HepG2 (cell line): Measurements from ENCODE around the gene TMEM145. TPM values are rescaled to one million over a fixed set of nuclear protein-coding genes. Genes with fewer than 3 reads are reported as not detected.

ENCODE experiments used
- ATAC-seq: fragments of 200-7000 bp; cut with Tn5 transposase; 3 replicates; pipeline ENCODE4 v1.9.1; 2020; ENCODE audit warnings: mild to moderate bottlenecking, moderate library complexity
- BruUV-seq: library from RNA; stranded (reverse); fragments of 400-500 nt; replicated peaks from 2 replicates; lab custom pipeline; 2021; lab: Mats Ljungman, UMichigan
- CTCF ChIA-PET: fragments of 300-600 bp; formaldehyde crosslinking; extraction: SDS; loops from one replicate; lab custom pipeline; 2021; ENCODE audit warnings: low total read pairs, inconsistent platforms, low intra/inter-chr PET ratio; lab: Yijun Ruan, JAX
- POLR2A ChIA-PET: fragments of 350-600 bp; sonication (Branson Sonifier 250); formaldehyde crosslinking; loops from one replicate; lab custom pipeline; 2020; ENCODE audit warnings: antibody characterized with exemption, inconsistent platforms; lab: Yijun Ruan, JAX
- DNase-seq: peaks from one replicate; pipeline ENCODE4 v3.0.0-alpha.2; 2015; ENCODE audit warnings: low spot score
- FAIRE-seq: peaks from 3 replicates; lab custom pipeline; 2011; peaks lifted over from hg19 to GRCh38; lab: Jason Lieb, UNC
- H2AFZ ChIP-seq: one replicate; pipeline ENCODE4 v1.6.1; 2011; ENCODE audit warnings: low read length, inconsistent platforms
- H3K27ac ChIP-seq: fragments of 300-600 bp; 3 replicates; pipeline ENCODE4 v1.8.0; 2011; ENCODE audit warnings: mixed run types, mild to moderate bottlenecking, mixed read lengths, low read length, inconsistent platforms; ENCODE audit not compliant: insufficient read depth; ENCODE audit errors: extremely low read length
- H3K27me3 ChIP-seq, 2 experiments: fragments of 200-600 bp in 1 of 2; 2 replicates in 1 of 2; 3 replicates in 1 of 2; pipeline versions ENCODE4 v1.6.0 to v1.8.0; 2011; ENCODE audit warnings: low read length in 2 of 2, mild to moderate bottlenecking in 2 of 2, moderate library complexity in 2 of 2, inconsistent platforms in 1 of 2; ENCODE audit not compliant: insufficient read depth in 2 of 2, control insufficient read depth in 1 of 2
- H3K36me3 ChIP-seq, 2 experiments: fragments of 200-600 bp in 1 of 2; replicated peaks in 1 of 2; 2 replicates in 1 of 2; 3 replicates in 1 of 2; pipeline versions ENCODE4 v1.5.1 to v1.8.0; 2011; ENCODE audit warnings: low read length in 2 of 2, inconsistent platforms in 1 of 2; ENCODE audit not compliant: insufficient read depth in 2 of 2, control insufficient read depth in 1 of 2
- H3K4me1 ChIP-seq: 2 replicates; pipeline ENCODE4 v1.5.1; 2012; ENCODE audit warnings: low read length, inconsistent platforms; ENCODE audit not compliant: insufficient read depth
- H3K4me2 ChIP-seq: 2 replicates; pipeline ENCODE4 v1.6.0; 2011; ENCODE audit warnings: low read depth, low read length, inconsistent platforms
- H3K4me3 ChIP-seq, 3 experiments: fragments of 200-600 bp in 1 of 3; sonication (generic), shearing (Covaris generic) in 1 of 3; replicated peaks in 1 of 3; 2 replicates each; pipeline ENCODE4 v1.5.1; 2011 to 2016; ENCODE audit warnings: low read length in 3 of 3, inconsistent platforms in 2 of 3, low read depth in 2 of 3, mild to moderate bottlenecking in 2 of 3, control low read depth in 1 of 3, mixed read lengths in 1 of 3; ENCODE audit not compliant: insufficient read depth in 1 of 3
- H3K79me2 ChIP-seq: one replicate; pipeline ENCODE4 v1.6.1; 2011; ENCODE audit warnings: low read length, inconsistent platforms; ENCODE audit not compliant: insufficient read depth
- H3K9ac ChIP-seq: 2 replicates; pipeline ENCODE4 v1.6.0; 2011; ENCODE audit warnings: mild to moderate bottlenecking, low read depth, low read length, inconsistent platforms; ENCODE audit not compliant: insufficient read depth
- H3K9me3 ChIP-seq: 2 replicates; pipeline ENCODE4 v1.5.1; 2012; ENCODE audit warnings: mild to moderate bottlenecking, low read length
- H4K20me1 ChIP-seq: 2 replicates; pipeline ENCODE4 v1.6.0; 2011; ENCODE audit warnings: inconsistent platforms, mild to moderate bottlenecking, low read length, moderate library complexity; ENCODE audit not compliant: insufficient read depth
- AKAP8 ChIP-seq: sonication (generic); formaldehyde crosslinking; IDR thresholded peaks from 2 replicates; pipeline ENCODE4 v1.5.1; 2020; ENCODE audit warnings: mild to moderate bottlenecking, missing genetic modification reagents
- ARHGAP35 ChIP-seq: sonication (generic); formaldehyde crosslinking; IDR thresholded peaks from 2 replicates; pipeline ENCODE4 v1.9.0; 2022; ENCODE audit warnings: mild to moderate bottlenecking, inconsistent platforms, moderate library complexity, missing genetic modification reagents, borderline replicate concordance
- BRCA1 ChIP-seq: sonication (generic); formaldehyde crosslinking; IDR thresholded peaks from 2 replicates; pipeline ENCODE4 v1.4.0; 2020; ENCODE audit warnings: missing genetic modification reagents
- CBX2 ChIP-seq, 2 experiments: fragments of 200-600 bp in 1 of 2; sonication (generic); formaldehyde crosslinking in 1 of 2; IDR thresholded peaks; 2 replicates each; pipeline versions ENCODE4 v1.7.0 to v1.8.1; 2018 to 2022; ENCODE audit warnings: low read depth in 2 of 2, low read length in 1 of 2, mild to moderate bottlenecking in 1 of 2, missing genetic modification reagents in 1 of 2
- FOSL1 ChIP-seq: sonication (generic); formaldehyde crosslinking; IDR thresholded peaks from 2 replicates; pipeline ENCODE4 v1.9.0; 2021; ENCODE audit warnings: missing genetic modification reagents, borderline replicate concordance
- FOXO1 ChIP-seq: sonication (generic); formaldehyde crosslinking; IDR thresholded peaks from 2 replicates; pipeline ENCODE4 v1.4.0; 2020; ENCODE audit warnings: missing genetic modification reagents
- HNRNPH1 ChIP-seq: fragments of 200-400 bp; formaldehyde crosslinking; optimal IDR thresholded peaks from 2 replicates; pipeline ENCODE3; 2017; ENCODE audit warnings: mild to moderate bottlenecking, low read depth, low read length
- MAZ ChIP-seq, 2 experiments: sonication (generic) in 1 of 2; formaldehyde crosslinking in 1 of 2; IDR thresholded peaks; 2 replicates each; pipeline versions ENCODE4 v1.5.0 to v1.6.1; 2012 to 2020; ENCODE audit warnings: low read depth in 2 of 2, mild to moderate bottlenecking in 2 of 2, borderline replicate concordance in 1 of 2, improper control_type of control experiment in 1 of 2, low read length in 1 of 2, missing genetic modification reagents in 1 of 2, moderate library complexity in 1 of 2
- ZNF143 ChIP-seq: sonication (generic); formaldehyde crosslinking; IDR thresholded peaks from 2 replicates; pipeline ENCODE4 v1.4.0; 2020; ENCODE audit warnings: missing genetic modification reagents
- ZNF329 ChIP-seq: sonication (generic); formaldehyde crosslinking; IDR thresholded peaks from 2 replicates; pipeline ENCODE4 v1.9.0; 2021; ENCODE audit warnings: low read depth, mild to moderate bottlenecking, missing genetic modification reagents
- ZNF816 ChIP-seq: sonication (generic); formaldehyde crosslinking; IDR thresholded peaks from 2 replicates; pipeline ENCODE4 v1.8.0; 2022; ENCODE audit warnings: missing genetic modification reagents, mild to moderate bottlenecking, borderline replicate concordance
- WGBS: methylation state at CpG from one replicate; pipeline ENCODE4 v1.1.6; 2017; ENCODE audit warnings: low lambda C conversion rate; 5-methylcytosine and 5-hydroxymethylcytosine counted together
- in situ Hi-C: cut with HindIII; loops from 2 replicates; pipeline ENCODE4 v1.10.0; 2017; ENCODE audit warnings: low pct_unique_long_range_greater_than_20kb; ENCODE audit not compliant: extremely low pct_ligation_motif_present
- intact Hi-C: fragments of 100-400 bp; cut with micrococcal nuclease; formaldehyde crosslinking; loops from one replicate; pipeline ENCODE4 v1.10.0; 2022; ENCODE audit not compliant: unreplicated experiment
- polyA plus RNA-seq, 8 experiments: library from polyadenylated mRNA; depleted of rRNA in 3 of 8; stranded (reverse) in 7 of 8; unstranded in 1 of 8; fragments of >200 nt; fragmentation: Illumina TruSeq in 4 of 8; extraction: Trizol in 4 of 8; gene quantifications; 2 replicates each; pipeline versions ENCODE4 v1.2.1 to v1.2.3, GENCODE V29; 2011 to 2016; ENCODE audit warnings: low read depth in 4 of 8, missing spikeins in 1 of 8, mixed read lengths in 1 of 8; ENCODE audit not compliant: insufficient read depth in 1 of 8
- total RNA-seq, 5 experiments: library from RNA; depleted of rRNA; stranded (reverse); fragments of >200 nt; fragmentation: Illumina TruSeq; extraction: Trizol; gene quantifications; 2 replicates each; pipeline ENCODE4 v1.2.3, GENCODE V29; 2016; ENCODE audit warnings: low read depth in 1 of 5
- TF ChIP-seq, protein P1 (sequence below): sonication (generic); formaldehyde crosslinking; conservative IDR thresholded peaks from 2 replicates; pipeline ENCODE4 v1.4.0; 2020; ENCODE audit warnings: missing genetic modification reagents

Gene TMEM145
- total and polyA plus RNA-seq, 2 of the 13 experiments (the other 11 are each of a cell fraction or from before 2014, with no cell fraction given): 0.07 to 5.1 TPM

DNA sequence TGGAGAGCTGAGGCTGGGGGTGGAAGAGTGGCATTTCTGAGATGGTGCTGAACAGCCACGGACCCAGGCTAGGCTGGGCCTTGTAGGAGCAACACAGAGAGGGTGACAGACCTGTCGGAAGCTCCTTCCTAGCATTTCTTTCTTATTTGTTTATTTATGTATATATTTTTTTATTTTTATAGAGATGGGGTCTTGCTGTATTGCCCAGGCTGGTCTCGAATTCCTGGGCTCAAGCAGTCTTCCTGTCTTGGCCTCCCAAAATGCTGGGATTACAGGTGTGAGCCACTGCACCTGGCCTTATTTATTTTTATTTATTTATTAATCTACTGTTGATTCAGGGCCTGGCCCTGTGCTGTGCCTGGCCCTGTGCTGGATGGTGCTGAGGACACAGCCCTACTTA is 37.6 kb upstream of the TMEM145 start:
- CTCF ChIA-PET: no interaction called here
- WGBS: 95% methylated on average over 3 of the region's 3 CpGs
- no TSS peak for BruUV-seq
- no peaks in the 10 kb centered on the region for H3K9me3 ChIP-seq
- H3K4me3 ChIP-seq: no peak overlapping the region; a peak in 1 of 6 replicates
- in situ Hi-C loops (no loop called here), intact Hi-C loops (no loop called here)
- no peak overlapping the region for H3K4me2 ChIP-seq
- TF ChIP-seq ZNF329 (CRISPR knock-in tag): no peak
- TF ChIP-seq AKAP8: no peak
- TF ChIP-seq, protein P1, sequence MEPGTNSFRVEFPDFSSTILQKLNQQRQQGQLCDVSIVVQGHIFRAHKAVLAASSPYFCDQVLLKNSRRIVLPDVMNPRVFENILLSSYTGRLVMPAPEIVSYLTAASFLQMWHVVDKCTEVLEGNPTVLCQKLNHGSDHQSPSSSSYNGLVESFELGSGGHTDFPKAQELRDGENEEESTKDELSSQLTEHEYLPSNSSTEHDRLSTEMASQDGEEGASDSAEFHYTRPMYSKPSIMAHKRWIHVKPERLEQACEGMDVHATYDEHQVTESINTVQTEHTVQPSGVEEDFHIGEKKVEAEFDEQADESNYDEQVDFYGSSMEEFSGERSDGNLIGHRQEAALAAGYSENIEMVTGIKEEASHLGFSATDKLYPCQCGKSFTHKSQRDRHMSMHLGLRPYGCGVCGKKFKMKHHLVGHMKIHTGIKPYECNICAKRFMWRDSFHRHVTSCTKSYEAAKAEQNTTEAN (CRISPR knock-in tag): no peak
- TF ChIP-seq CBX2 (IDR thresholded peaks at IDR 0.05; ENCODE audit: low read depth, low read length): no peak
- no peak for TF ChIP-seq CBX2 (CRISPR knock-in tag; IDR thresholded peaks at IDR 0.05; ENCODE audit: low read depth)
- TF ChIP-seq ARHGAP35 (CRISPR knock-in tag): no peak
- TF ChIP-seq ZNF816: no peak
- no peak for TF ChIP-seq BRCA1 (CRISPR knock-in tag)
- TF ChIP-seq ZNF143 (CRISPR knock-in tag): no peak
- TF ChIP-seq HNRNPH1: no peak
- no peak for TF ChIP-seq MAZ (IDR thresholded peaks at IDR 0.05; ENCODE audit: borderline replicate concordance, low read depth, low read length)
- no peak for TF ChIP-seq MAZ (CRISPR knock-in tag; IDR thresholded peaks at IDR 0.05; ENCODE audit: low read depth)
- no peak for TF ChIP-seq FOXO1 (CRISPR knock-in tag)
- TF ChIP-seq FOSL1 (CRISPR knock-in tag): no peak
- H3K36me3 ChIP-seq: peaks cover 5 to 21% of the 10 kb centered on the region in 2 experiments; a peak in 4 of 5 replicates
- POLR2A ChIA-PET: interaction anchor here (1.6 kb wide), 1 partner anchor 29 kb away, joined by 4 read pairs; no protein-coding TSS in a partner anchor
- H3K9ac ChIP-seq: no peak overlapping the region
- ATAC-seq: no peak
- no peaks in the 10 kb centered on the region for H3K27me3 ChIP-seq
- peaks cover 39% of the 10 kb centered on the region for H3K4me1 ChIP-seq
- H3K27ac ChIP-seq: no peak overlapping the region
- H4K20me1 ChIP-seq: no peaks in the 10 kb centered on the region
- no peak for DNase-seq
- H3K79me2 ChIP-seq: peaks cover 7% of the 10 kb centered on the region
- FAIRE-seq: no peak
- no peak overlapping the region for H2AFZ ChIP-seq
